GM23338 (cell line): ENCODE results near the gene RUSF1. TPM values are rescaled to one million over a fixed set of nuclear protein-coding genes. Genes with fewer than 3 reads are reported as not detected.

Experiments used
- polyA plus RNA-seq: library from polyadenylated mRNA; unstranded; fragments of >200 nt; fragmentation: Nextera tagmentation; extraction: Ambion mirVana; gene quantifications from 2 replicates; pipeline ENCODE4 v1.2.1, GENCODE V29; 2016
- total RNA-seq: library from RNA; depleted of rRNA; stranded (reverse); fragments of >200 nt; shearing (Covaris generic); gene quantifications from 2 replicates; pipeline ENCODE4 v1.2.3, GENCODE V29; 2014; rRNA removed

RUSF1 gene
- total and polyA plus RNA-seq, 2 experiments from 2014 or later = 8.9 to 36.1 TPM

Other genes starting within 250 kb of the RUSF1 start
- 0.14 TPM in 1 of 2 replicates, not detected in the other for gene ITGAM, start 248.4 kb downstream of the RUSF1 start, total RNA-seq
- 0.03 and 0.52 TPM in 2 replicates for gene ITGAM, start 248.4 kb downstream of the RUSF1 start, polyA plus RNA-seq
- gene ITGAX, start 153.2 kb downstream of the RUSF1 start, total RNA-seq = 0.12 TPM in 1 of 2 replicates, not detected in the other
- not detected in 2 replicates for gene ITGAX, start 153.2 kb downstream of the RUSF1 start, polyA plus RNA-seq
- gene ITGAD, start 115.1 kb downstream of the RUSF1 start, total RNA-seq = not detected in 2 replicates
- not detected in 2 replicates for gene ITGAD, start 115.1 kb downstream of the RUSF1 start, polyA plus RNA-seq
- not detected in 2 replicates for gene COX6A2, start 80.0 kb downstream of the RUSF1 start, total RNA-seq
- 4.7 and 6.0 TPM in 2 replicates for gene COX6A2, start 80.0 kb downstream of the RUSF1 start, polyA plus RNA-seq
- 0.35 TPM in 1 of 2 replicates, not detected in the other for gene ZNF843, start 65.6 kb downstream of the RUSF1 start, total RNA-seq
- not detected in 2 replicates for gene ZNF843, start 65.6 kb downstream of the RUSF1 start, polyA plus RNA-seq
- gene ARMC5, start 48.9 kb downstream of the RUSF1 start, total RNA-seq = 10.2 and 11.3 TPM in 2 replicates
- gene ARMC5, start 48.9 kb downstream of the RUSF1 start, polyA plus RNA-seq = 5.9 and 7.5 TPM in 2 replicates
- 4.1 and 4.2 TPM in 2 replicates for gene TGFB1I1, start 36.2 kb downstream of the RUSF1 start, total RNA-seq
- 3.7 and 4.2 TPM in 2 replicates for gene TGFB1I1, start 36.2 kb downstream of the RUSF1 start, polyA plus RNA-seq
- gene SLC5A2, start 25.3 kb downstream of the RUSF1 start, total RNA-seq = 0.66 and 0.76 TPM in 2 replicates
- 3.6 and 7.3 TPM in 2 replicates for gene SLC5A2, start 25.3 kb downstream of the RUSF1 start, polyA plus RNA-seq
- not detected in 2 replicates for gene AHSP, start 19.5 kb upstream of the RUSF1 start, total RNA-seq
- 2.0 and 2.1 TPM in 2 replicates for gene AHSP, start 19.5 kb upstream of the RUSF1 start, polyA plus RNA-seq